Stomach (tissue), 4 donors: ENCODE measurements around the gene DLG2.

ENCODE experiments used
- EP300 ChIP-seq: sonication (generic); formaldehyde crosslinking; IDR thresholded peaks from one replicate; pipeline ENCODE4 v1.6.1; 2017; ENCODE audit warnings: antibody characterized with exemption
- POLR2A ChIP-seq, 4 donors: fragments of 450-650 bp; IDR thresholded peaks; one replicate each; pipeline ENCODE4 v1.6.1; 2016; ENCODE audit warnings: antibody characterized with exemption in 4 of 4, control low read depth in 2 of 4, mild to moderate bottlenecking in 1 of 4, moderate library complexity in 1 of 4
- POLR2AphosphoS5 ChIP-seq, 3 donors: sonication (generic); formaldehyde crosslinking; IDR thresholded peaks; one replicate each; pipeline ENCODE4 v1.6.1; 2016; ENCODE audit warnings: antibody characterized with exemption in 3 of 3
- TF ChIP-seq, protein P1 (sequence below), 7 experiments: fragments of 450-650 bp in 4 of 7; fragments of 200-600 bp in 3 of 7; sonication (generic) in 3 of 7; IDR thresholded peaks; one replicate each; pipeline ENCODE4 v1.5.1; 2016 to 2019; ENCODE audit warnings: antibody characterized with exemption in 7 of 7, control low read depth in 2 of 7, mild to moderate bottlenecking in 1 of 7

DNA sequence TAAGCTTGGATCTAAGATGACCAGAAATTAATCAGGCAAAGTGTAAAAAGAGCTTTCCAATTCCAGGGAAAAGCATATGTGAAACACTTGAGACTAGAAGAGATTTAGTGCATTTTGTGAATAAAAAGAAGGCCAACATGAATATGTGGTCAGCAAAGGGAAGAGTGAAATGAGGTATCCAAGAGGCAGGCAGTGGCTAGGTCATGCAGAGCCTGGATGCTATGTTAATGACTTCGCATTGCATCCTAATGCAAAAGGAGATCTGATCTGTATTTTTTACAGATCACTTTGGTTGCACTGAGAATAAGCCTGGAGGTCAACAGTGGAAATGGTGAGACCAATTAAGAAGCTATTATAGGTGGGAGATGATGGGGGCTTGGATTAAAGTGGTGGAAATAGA, 1699.7 kb downstream of the DLG2 start:
- TF ChIP-seq, protein P1, sequence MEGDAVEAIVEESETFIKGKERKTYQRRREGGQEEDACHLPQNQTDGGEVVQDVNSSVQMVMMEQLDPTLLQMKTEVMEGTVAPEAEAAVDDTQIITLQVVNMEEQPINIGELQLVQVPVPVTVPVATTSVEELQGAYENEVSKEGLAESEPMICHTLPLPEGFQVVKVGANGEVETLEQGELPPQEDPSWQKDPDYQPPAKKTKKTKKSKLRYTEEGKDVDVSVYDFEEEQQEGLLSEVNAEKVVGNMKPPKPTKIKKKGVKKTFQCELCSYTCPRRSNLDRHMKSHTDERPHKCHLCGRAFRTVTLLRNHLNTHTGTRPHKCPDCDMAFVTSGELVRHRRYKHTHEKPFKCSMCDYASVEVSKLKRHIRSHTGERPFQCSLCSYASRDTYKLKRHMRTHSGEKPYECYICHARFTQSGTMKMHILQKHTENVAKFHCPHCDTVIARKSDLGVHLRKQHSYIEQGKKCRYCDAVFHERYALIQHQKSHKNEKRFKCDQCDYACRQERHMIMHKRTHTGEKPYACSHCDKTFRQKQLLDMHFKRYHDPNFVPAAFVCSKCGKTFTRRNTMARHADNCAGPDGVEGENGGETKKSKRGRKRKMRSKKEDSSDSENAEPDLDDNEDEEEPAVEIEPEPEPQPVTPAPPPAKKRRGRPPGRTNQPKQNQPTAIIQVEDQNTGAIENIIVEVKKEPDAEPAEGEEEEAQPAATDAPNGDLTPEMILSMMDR (IDR thresholded peaks at IDR 0.05), result no peak
- TF ChIP-seq POLR2A (IDR thresholded peaks at IDR 0.05), result no peak
- TF ChIP-seq EP300, result no peak
- TF ChIP-seq POLR2AphosphoS5 (IDR thresholded peaks at IDR 0.05), result no peak
